M059J (cell line): ENCODE results near the gene SULF2. TPM values are rescaled to one million over a fixed set of nuclear protein-coding genes. Genes with fewer than 3 reads are reported as not detected.

ENCODE experiments used
- DNase-seq: peaks from one replicate; pipeline ENCODE4 v3.0.0-alpha.2; 2012; ENCODE audit warnings: low read depth
- total RNA-seq: library from RNA; depleted of rRNA; stranded (reverse); fragments of >200 nt; shearing (Covaris generic); gene quantifications from 2 replicates; pipeline ENCODE4 v1.2.3, GENCODE V29; 2014

The SULF2 gene
- total RNA-seq, 1 experiment from 2014 or later = 140 TPM

DNA sequence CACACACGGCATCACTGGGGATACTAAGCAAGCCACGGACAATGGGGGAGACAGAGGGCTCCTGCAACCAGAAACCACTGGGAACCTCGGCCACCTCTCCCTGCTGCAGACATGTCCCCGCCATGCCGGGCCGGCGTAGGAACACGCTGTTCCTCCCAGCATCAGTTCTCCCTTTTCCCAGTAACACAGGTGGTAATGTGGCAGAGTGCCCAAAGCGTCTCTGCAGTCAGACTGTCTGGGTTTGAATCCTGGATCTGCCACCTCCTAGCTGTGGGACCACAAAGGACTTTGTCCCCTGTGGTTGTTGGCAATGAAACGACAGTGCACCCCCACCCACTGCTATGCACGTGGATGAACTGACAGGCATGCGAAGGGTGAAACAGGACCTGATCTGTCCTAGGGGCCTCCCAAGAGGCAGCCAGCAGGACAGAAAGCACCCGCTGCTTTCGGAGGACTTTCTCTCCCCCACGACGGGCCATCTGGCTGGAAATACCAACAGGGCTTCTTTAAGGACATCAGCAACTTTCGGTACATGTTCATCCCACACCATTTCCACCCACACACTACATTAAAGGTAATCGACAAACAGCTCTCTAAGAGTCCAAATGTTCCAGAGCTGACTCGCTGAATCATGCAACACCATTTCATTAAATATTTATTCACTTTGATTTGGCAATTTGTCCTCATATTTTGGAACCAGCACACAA, 74.1 kb downstream of the SULF2 start:
- no peak for DNase-seq

- DNase-seq = no peak
These were observed 74.6 kb downstream of the SULF2 start for GRCh38 chr20:47710665-47711045.

- no peak for DNase-seq
These were observed 76.1 kb downstream of the SULF2 start for GRCh38 chr20:47708953-47709833.

DNA sequence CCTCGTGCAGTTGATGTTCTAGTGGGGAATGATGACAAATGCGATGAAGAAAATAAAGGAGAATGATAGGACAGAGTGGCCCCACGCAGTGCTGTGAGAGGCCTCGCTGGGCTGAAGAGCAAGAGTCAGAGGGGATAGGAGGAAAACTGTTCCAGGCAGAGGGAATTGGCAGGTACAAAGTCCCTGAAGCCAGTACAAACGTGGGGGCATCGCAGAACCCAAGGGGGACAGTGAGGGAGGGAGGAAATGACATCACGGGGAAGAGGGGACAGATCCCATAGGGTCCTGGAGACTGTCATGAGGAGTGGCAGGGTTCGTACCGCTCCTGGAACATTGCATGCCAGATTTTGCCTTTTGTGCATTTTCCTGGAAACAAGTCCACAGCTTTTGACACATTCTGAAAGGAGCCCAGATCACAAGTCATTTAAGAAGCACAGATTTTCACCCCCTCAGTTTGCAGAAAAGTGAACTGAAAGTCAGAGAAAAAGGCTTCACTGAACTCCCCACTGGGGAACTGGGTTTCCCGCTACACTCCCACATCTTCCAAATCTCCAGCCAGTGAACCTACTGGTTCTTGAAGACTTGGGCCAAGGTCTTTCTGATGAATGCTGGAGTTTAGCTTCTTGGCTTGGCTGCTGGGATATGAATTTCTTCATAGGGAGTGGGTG, 77.0 kb downstream of the SULF2 start:
- no peak for DNase-seq

DNA sequence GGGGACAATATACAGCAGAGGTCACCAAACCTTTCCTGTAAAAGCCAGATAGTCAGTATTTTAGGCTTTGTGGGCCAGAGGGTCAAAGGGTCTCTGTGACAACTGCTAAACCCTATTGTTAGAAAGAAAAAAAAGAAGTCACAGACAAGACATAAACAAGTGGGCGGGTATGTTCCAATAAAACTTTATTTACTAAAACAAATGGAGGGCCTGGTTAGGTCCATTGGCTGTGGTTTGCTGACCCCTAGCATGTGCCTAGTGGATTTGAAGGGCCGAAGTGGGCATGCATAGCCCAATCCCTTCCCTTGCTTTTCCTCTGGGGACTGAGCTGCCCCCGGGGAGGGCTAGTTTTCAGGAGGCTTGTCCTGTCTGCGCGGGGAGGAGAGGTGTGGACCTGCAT, 78.9 kb downstream of the SULF2 start:
- DNase-seq = no peak

GRCh38 chr20:47705497-47705856, 79.8 kb downstream of the SULF2 start:
- DNase-seq = no peak

DNA sequence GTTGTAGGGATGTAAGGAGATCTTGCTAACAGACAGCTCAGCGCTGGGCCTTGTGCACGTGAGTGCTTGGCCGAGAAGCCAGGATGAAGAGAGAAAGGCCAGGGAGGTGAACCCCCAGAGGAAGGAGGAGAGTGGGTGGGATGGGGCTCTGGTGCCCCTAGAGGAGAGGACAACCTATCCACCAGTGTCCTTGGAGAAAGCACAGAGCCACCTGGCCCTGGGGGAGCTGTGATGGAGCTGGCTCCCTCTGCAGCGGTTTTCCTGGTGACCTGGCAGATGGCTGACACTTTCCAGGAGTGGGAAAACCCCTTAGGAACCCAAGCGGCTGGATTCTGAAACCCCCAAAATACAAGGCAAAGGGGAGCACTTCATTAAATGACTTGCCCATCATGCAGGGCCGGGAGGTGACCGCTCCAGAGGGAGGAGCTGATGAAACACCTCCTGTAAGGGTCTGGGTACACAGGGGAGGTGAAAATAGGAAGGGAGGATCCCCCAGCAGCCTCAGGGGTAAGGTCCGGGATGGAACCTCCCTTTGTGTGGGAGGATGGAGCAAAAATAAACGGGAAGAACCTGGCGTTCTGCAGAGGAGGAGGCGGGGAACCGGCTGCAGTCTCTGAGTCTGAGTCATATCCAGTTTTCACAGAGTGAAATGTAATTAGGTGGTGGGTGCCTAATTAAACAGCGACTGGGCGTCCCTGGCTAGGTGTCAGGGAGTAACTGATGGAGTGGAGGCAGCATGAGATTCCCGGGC, 80.4 kb downstream of the SULF2 start:
- DNase-seq = no peak

DNA sequence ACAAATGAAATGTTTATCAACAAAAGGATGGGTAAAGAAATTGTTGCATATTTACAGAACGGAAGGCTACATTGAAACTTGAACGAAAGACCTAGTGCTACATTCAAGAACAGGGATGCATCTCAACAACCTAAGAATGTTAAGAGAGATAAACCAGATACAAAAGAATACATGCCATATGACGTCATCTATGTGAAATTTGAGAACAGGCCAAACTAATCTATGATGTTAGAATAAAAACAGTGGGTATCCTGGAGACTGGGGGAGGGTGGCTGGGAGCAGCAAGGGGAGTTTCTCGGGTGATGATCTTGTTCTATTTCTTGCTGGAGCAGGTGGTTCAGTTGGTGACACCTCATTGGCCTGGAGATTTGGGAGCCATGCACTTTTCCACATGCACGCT, 81.5 kb downstream of the SULF2 start:
- DNase-seq = peak; percentile 47

DNA sequence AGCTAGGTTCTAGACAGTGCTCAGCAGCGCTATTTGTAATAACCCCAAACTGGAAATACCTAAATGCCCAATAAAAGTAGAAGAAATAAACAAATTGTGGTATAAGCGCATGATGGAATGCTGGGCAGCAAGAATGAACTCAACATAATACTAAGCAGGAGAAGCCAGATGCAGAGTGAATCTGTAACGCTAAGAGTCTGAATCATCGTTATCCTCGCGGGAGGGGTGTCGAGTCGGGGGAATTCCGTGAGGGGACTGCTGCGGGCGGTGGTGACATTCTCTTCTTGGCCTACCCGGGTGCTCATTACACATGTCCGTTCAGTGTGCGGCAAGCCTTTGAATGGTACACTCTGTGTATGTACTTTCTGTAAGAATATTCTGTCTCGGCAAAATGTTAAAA, 83.7 kb downstream of the SULF2 start:
- DNase-seq = peak; percentile 85

- no peak for DNase-seq
These were observed 85.0 kb downstream of the SULF2 start for GRCh38 chr20:47700327-47700726.

- DNase-seq = no peak
These were observed 85.5 kb downstream of the SULF2 start for GRCh38 chr20:47699818-47700217.

DNA sequence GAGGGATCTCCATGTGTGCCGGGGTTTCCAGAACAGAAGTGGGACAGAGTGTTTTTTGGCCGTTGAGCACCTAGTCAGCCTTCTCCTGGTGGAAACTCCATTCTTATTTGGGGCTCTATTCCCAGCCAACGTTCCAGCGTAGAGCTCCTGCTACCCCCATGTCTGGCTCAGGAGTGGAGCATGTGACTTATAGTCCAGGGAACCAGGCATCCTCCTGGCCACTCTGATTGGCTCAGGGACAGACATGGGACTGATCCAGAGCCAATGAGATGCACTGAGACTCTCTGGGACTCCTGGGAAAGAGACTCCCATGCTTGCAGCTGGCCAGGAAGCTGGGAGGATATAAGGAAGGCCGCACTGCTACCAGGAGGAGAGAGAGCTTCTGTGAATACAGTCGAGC, 87.1 kb downstream of the SULF2 start:
- DNase-seq = no peak

DNA sequence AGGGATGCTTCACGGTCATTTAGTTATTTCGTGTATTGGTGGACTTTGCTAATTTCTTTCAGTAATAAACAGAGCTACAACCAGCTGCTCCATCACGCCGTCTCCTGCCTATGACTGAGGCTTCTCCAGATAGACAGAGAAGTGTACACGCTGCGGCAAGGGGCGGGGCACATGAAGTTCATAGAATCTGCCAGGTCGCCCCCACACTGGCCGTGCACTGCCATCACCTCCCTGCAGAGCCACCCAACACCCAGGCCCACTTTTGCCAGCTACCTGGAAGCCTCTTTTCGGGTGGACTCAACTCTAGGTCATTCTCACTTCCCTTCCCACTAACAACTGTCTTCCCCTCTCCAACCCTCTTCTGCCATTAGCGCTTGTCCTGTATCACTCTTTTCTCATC, 88.4 kb downstream of the SULF2 start:
- DNase-seq = no peak

DNA sequence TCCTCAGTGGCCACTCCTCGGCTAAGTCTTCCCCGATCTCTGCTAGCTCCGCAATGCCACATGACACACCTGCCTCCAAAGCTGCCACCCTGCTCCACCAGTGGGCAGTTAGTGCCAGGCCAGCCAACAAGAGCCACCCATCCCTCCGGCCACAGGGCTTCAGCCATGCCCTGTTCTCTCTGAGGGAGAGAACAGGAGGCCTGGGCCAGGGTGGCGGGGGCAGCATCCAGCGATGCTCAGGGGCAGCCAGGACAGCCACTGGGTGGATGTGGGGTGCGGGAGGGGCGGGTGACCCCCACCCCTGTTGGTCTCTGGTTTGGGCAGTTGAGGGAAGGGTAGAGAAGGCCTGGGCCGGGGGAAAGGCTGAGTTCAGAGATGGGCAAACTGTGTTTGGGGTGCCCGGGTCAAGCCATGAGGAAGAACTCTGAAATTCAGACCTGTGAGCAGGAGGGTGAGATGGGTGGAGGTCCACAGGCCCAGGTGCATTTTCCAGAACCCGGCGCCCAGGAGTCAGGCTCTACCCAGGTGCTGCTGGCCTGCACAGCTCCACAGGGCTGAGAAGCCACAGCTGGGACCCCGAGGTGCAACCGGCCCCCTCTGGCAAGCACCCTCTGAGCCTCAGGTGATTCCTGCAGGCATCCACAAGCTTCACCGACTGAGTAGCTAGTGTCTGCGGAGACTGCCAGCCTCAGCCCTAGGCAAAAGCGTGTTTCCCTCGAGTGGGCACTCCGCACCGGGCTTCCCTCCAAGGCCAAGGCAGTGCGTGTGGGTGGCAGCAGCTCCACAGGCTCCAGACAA, 91.1 kb downstream of the SULF2 start:
- DNase-seq = no peak

DNA sequence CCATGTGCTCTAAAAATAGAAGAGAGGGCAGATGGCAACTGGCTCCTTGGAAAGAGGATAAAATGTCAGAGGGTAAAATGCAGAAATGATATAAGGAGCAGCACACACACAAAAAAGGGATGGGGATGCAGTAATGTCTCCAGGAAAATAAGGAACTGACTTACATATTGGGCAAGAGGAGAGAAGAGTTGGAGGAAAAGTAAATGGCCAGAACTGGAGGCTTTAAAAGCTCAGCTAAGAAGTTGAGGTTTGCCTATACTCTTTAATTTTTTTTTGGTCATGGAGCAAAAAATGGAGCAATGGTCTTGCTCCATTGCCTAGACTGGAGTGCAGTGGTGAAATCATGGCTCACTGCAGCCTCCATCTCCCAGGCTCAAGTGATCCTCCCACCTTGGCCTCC, 93.7 kb downstream of the SULF2 start:
- DNase-seq = peak; percentile 48

DNA sequence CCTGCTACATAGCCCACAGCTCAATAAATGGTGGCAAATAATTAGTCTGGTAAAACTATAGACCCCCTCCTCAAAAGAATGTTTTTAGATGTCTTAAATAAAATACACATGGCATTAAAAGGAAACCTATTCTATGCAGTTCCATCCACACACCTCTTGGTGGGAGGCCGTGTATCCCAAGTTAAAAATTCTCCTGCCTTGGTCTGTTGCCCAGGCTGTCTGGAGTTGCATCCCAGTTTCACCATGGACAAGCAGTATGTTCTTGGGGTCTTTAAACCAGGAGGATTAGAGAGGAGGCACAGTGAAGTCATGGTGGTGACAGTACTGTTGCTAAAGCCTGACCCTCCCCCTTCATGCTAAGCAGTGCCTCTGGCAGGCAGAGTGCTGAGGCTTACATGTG, 95.5 kb downstream of the SULF2 start:
- DNase-seq = no peak

DNA sequence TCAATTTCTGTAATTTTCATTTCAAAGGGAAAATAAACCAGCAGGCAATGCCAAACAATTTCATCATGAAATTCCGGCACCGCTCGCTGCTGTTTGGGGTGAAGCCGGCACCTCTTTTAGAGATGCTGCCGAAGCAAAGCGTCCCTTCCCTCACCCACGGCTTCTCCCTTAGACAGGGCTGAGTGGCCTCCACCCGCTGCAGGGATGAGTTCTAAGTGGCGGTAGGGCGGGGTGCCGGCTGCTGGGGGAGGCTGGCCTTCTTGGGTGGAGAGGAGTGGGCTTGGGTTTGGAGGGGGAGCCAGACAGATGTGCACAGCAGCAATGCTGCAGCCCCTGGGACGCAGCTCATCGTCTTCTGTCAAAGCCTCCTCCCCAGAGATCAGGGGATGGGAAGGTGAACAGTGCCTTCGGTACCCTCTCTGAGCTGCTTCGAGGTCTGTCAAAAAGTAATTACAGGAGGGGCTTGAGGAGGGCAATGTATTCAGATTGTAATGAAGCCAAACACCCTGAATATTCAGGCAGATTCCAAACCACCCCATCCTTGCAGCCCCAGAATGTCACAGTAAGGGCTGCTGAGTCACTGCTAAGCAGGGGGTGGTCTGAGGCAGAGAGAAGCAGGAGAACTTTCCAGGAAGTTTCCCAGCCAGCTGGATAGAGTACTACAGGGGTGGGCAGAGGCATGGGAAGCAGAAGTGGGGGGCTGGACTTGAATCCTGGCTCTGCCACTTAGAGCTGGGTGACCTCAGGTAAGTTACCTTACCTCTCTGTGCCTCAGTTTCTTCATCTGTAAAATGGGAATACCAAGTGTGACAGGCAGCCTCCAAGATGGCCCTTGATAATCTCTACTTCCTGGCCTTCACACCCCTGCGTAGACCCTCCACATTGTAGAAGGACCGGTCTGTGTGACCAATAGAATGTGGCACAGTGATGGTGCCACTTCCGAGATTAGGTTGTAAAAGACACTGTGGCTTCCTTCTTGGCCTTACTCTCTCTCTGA, 96.6 kb downstream of the SULF2 start:
- DNase-seq = peak; percentile 55

- DNase-seq = no peak
These were observed 97.9 kb downstream of the SULF2 start for GRCh38 chr20:47687095-47687987.

GRCh38 chr20:47686545-47686944, 98.7 kb downstream of the SULF2 start:
- peak; percentile 98 for DNase-seq
